B cell (primary cell): Measurements from ENCODE around the gene EEPD1.

Source experiments
- EZH2 ChIP-seq: IDR thresholded peaks from 2 replicates; pipeline ENCODE4 v1.6.1; 2012; ENCODE audit warnings: borderline replicate concordance, low read depth, mild to moderate bottlenecking, moderate library complexity, low read length; ENCODE audit not compliant: insufficient read depth, poor library complexity, severe bottlenecking
- TF ChIP-seq, protein P1 (sequence below): fragments of 200-600 bp; IDR thresholded peaks from one replicate; pipeline ENCODE4 v1.8.0; 2022; ENCODE audit warnings: antibody characterized with exemption, mild to moderate bottlenecking

DNA sequence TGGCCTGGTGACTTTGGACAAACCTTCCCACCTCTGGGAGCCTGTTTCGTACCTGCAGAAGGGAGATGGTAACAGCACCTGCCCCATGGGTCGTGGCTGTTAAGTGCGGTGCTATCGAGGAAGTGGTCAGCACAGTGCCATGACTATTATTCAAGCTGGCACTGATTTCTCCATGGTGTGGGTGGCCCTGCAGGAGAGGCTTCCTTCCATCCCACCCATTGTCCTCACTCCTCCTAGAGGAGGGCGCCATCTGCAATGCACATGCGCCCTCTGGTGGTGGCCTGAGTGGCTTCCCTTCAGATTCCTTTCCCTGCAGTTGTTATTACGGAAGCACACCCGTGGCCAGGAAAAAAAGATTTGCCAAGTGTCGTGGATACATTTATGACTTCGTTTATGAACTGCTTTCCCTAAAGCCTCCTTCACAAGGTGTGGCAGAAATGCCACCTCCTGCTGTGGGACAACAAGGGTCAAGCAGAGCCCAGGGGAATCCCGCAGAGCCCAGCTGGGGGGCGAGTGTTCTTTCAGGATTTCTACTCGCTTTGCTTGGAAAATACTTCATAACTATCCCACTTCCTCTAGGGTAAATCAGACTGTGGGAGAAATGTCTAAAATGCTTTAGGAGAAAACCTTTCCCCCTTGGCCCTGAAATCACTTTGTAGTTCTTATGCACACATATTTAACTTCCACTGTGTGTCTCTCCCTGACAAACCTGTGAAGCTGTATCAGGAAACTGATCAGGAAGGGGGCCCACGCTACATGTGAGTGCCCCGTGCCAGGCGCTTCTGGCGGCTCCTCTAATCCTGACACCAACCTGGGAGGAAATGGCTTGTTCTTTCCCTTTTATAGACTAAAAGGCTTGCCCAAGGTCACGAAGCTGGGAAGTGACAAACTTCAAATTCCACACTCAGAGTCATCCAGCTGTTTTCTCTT lies 138.6 kb downstream of the EEPD1 start:
- TF ChIP-seq, protein P1, sequence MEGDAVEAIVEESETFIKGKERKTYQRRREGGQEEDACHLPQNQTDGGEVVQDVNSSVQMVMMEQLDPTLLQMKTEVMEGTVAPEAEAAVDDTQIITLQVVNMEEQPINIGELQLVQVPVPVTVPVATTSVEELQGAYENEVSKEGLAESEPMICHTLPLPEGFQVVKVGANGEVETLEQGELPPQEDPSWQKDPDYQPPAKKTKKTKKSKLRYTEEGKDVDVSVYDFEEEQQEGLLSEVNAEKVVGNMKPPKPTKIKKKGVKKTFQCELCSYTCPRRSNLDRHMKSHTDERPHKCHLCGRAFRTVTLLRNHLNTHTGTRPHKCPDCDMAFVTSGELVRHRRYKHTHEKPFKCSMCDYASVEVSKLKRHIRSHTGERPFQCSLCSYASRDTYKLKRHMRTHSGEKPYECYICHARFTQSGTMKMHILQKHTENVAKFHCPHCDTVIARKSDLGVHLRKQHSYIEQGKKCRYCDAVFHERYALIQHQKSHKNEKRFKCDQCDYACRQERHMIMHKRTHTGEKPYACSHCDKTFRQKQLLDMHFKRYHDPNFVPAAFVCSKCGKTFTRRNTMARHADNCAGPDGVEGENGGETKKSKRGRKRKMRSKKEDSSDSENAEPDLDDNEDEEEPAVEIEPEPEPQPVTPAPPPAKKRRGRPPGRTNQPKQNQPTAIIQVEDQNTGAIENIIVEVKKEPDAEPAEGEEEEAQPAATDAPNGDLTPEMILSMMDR = peak; percentile 99
- no peak for TF ChIP-seq EZH2
